Breast epithelium (tissue), 4 donors: ENCODE results near the gene TMED6. TPM values are rescaled to one million over a fixed set of nuclear protein-coding genes. Genes with fewer than 3 reads are reported as not detected.

ENCODE experiments used
- DNase-seq, 2 donors: peaks; one replicate each; pipeline ENCODE4 v3.0.0-alpha.2; 2019; ENCODE audit warnings: low spot score in 2 of 2
- H3K27ac ChIP-seq, 2 donors: fragments of 200-600 bp; sonication (generic) in 1 of 2; one replicate each; pipeline ENCODE4 v1.5.1; 2016 to 2019; ENCODE audit warnings: mild to moderate bottlenecking in 1 of 2
- H3K27me3 ChIP-seq, 2 donors: fragments of 200-600 bp; sonication (generic) in 1 of 2; one replicate each; pipeline versions ENCODE4 v1.5.1 to v1.6.0; 2017 to 2019; ENCODE audit warnings: control low read depth in 1 of 2, mild to moderate bottlenecking in 1 of 2
- H3K36me3 ChIP-seq: fragments of 200-600 bp; one replicate; pipeline ENCODE4 v1.5.1; 2019
- H3K4me1 ChIP-seq, 2 donors: fragments of 200-600 bp; sonication (generic); one replicate each; pipeline ENCODE4 v1.5.1; 2016 to 2019; ENCODE audit warnings: control low read depth in 1 of 2
- H3K4me3 ChIP-seq, 3 donors: fragments of 200-600 bp; sonication (generic); 1 replicate in 2 of 3; 2 replicates in 1 of 3; pipeline ENCODE4 v1.5.1; 2016 to 2019; ENCODE audit warnings: mild to moderate bottlenecking in 3 of 3, moderate library complexity in 2 of 3
- H3K9me3 ChIP-seq, 2 donors: fragments of 200-600 bp; sonication (generic) in 1 of 2; one replicate each; pipeline ENCODE4 v1.5.1; 2016 to 2019; ENCODE audit warnings: control low read depth in 1 of 2
- CTCF ChIP-seq, 3 donors: fragments of 450-650 bp; IDR thresholded peaks; one replicate each; pipeline ENCODE4 v1.5.1; 2016 to 2017; ENCODE audit warnings: antibody characterized with exemption in 3 of 3, mild to moderate bottlenecking in 3 of 3, moderate library complexity in 3 of 3
- POLR2A ChIP-seq: fragments of 450-650 bp; IDR thresholded peaks from one replicate; pipeline ENCODE4 v1.6.1; 2016; ENCODE audit warnings: antibody characterized with exemption, mild to moderate bottlenecking, moderate library complexity
- POLR2AphosphoS5 ChIP-seq, 3 donors: sonication (generic); formaldehyde crosslinking; IDR thresholded peaks; one replicate each; pipeline ENCODE4 v1.6.1; 2017; ENCODE audit warnings: antibody characterized with exemption in 3 of 3
- intact Hi-C: fragments of 100-400 bp; cut with DNase I; formaldehyde crosslinking; loops from one replicate; pipeline ENCODE4 v1.15.1; 2023; ENCODE audit warnings: low total_unique reads
- total RNA-seq, 3 donors: library from RNA; depleted of rRNA; stranded (reverse); fragments of >200 nt; gene quantifications; one replicate each; pipeline ENCODE4 v1.1.0, GENCODE V29; 2016

TMED6 gene
- total RNA-seq, 3 donors from 2014 or later: 0.32 to 1.3 TPM; not detected in 1

GRCh38 chr16:69371564-69371963, 20.0 kb upstream of the TMED6 start:
- H3K36me3 ChIP-seq: no peaks in the 10 kb centered on the region
- no peaks in the 10 kb centered on the region for H3K27me3 ChIP-seq
- no peak overlapping the region for H3K27ac ChIP-seq
- H3K9me3 ChIP-seq: no peaks in the 10 kb centered on the region
- no peaks in the 10 kb centered on the region for H3K4me1 ChIP-seq
- DNase-seq: no peak
- no peak overlapping the region for H3K4me3 ChIP-seq
- intact Hi-C loops: no loop called here
- TF ChIP-seq POLR2AphosphoS5 (IDR thresholded peaks at IDR 0.05) (no peak), CTCF (IDR thresholded peaks at IDR 0.05) (no peak), POLR2A (no peak)

- no peaks in the 10 kb centered on the region for H3K27me3 ChIP-seq
- no peak overlapping the region for H3K27ac ChIP-seq
- no peak for DNase-seq
- H3K4me1 ChIP-seq: no peaks in the 10 kb centered on the region
- intact Hi-C loops: no loop called here
- no peaks in the 10 kb centered on the region for H3K9me3 ChIP-seq
- H3K36me3 ChIP-seq: no peaks in the 10 kb centered on the region
- H3K4me3 ChIP-seq: no peak overlapping the region
- TF ChIP-seq CTCF (IDR thresholded peaks at IDR 0.05) (no peak), POLR2AphosphoS5 (IDR thresholded peaks at IDR 0.05) (no peak), POLR2A (no peak)
Measured at GRCh38 chr16:69368866-69369265, 17.3 kb upstream of the TMED6 start.

GRCh38 chr16:69367980-69368379, 16.4 kb upstream of the TMED6 start:
- Histone ChIP-seq H3K9me3 (no peaks in the 10 kb centered on the region), H3K27ac (no peak overlapping the region), H3K36me3 (no peaks in the 10 kb centered on the region), H3K27me3 (no peaks in the 10 kb centered on the region), H3K4me1 (no peaks in the 10 kb centered on the region), H3K4me3 (no peak overlapping the region)
- intact Hi-C loops: no loop called here
- DNase-seq: no peak
- no peak for TF ChIP-seq CTCF (IDR thresholded peaks at IDR 0.05)
- no peak for TF ChIP-seq POLR2AphosphoS5 (IDR thresholded peaks at IDR 0.05)
- no peak for TF ChIP-seq POLR2A

GRCh38 chr16:69366431-69366830, 14.8 kb upstream of the TMED6 start:
- no peaks in the 10 kb centered on the region for H3K27me3 ChIP-seq
- H3K9me3 ChIP-seq: no peaks in the 10 kb centered on the region
- TF ChIP-seq POLR2AphosphoS5 (IDR thresholded peaks at IDR 0.05): no peak
- no peak for TF ChIP-seq CTCF (IDR thresholded peaks at IDR 0.05)
- TF ChIP-seq POLR2A: no peak
- H3K4me3 ChIP-seq: no peak overlapping the region
- H3K27ac ChIP-seq: no peak overlapping the region
- no peaks in the 10 kb centered on the region for H3K4me1 ChIP-seq
- no peaks in the 10 kb centered on the region for H3K36me3 ChIP-seq
- intact Hi-C loops: no loop called here
- DNase-seq: no peak

GRCh38 chr16:69365901-69366300, 14.3 kb upstream of the TMED6 start:
- no peak for TF ChIP-seq POLR2AphosphoS5 (IDR thresholded peaks at IDR 0.05)
- TF ChIP-seq POLR2A: no peak
- TF ChIP-seq CTCF (IDR thresholded peaks at IDR 0.05): no peak
- Histone ChIP-seq H3K27me3 (no peaks in the 10 kb centered on the region), H3K4me1 (no peaks in the 10 kb centered on the region), H3K27ac (no peak overlapping the region), H3K36me3 (no peaks in the 10 kb centered on the region), H3K9me3 (no peaks in the 10 kb centered on the region), H3K4me3 (no peak overlapping the region)
- no peak for DNase-seq
- intact Hi-C loops: no loop called here
